Motor neuron (in vitro differentiated cells): ENCODE measurements around the gene IL23A. TPM values are rescaled to one million over a fixed set of nuclear protein-coding genes. Genes with fewer than 3 reads are reported as not detected.
A peak's percentile ranks its signal among the peaks of the same experiment; 100 is the strongest.
"Not testable (repeated sequence)": the region's sequence is repeated elsewhere in the genome, so short reads cannot be mapped to it uniquely, and the experiment has no call there.

Experiments
- ATAC-seq, 8 experiments: fragments of 200-7000 bp; cut with Tn5 transposase; replicated peaks in 6 of 8; 2 replicates each; pipeline ENCODE4 v1.8.0; 2021; ENCODE audit warnings: mild to moderate bottlenecking in 8 of 8, moderate library complexity in 8 of 8
- H3K27ac ChIP-seq, 2 donors: fragments of 250-450 bp; sonication (Bioruptor Pico); 2 replicates each; pipeline ENCODE4 v1.9.0; 2021; ENCODE audit warnings: antibody characterized with exemption in 2 of 2, mild to moderate bottlenecking in 2 of 2, moderate library complexity in 1 of 2
- H3K4me1 ChIP-seq, 2 donors: fragments of 250-450 bp; sonication (Bioruptor Pico); replicated peaks in 1 of 2; 2 replicates each; pipeline ENCODE4 v1.6.1; 2021; ENCODE audit warnings: antibody characterized with exemption in 2 of 2, mild to moderate bottlenecking in 2 of 2, moderate library complexity in 1 of 2
- H3K4me3 ChIP-seq, 5 donors: fragments of 250-450 bp; sonication (Bioruptor Pico); 2 replicates each; pipeline ENCODE4 v1.9.0; 2021; ENCODE audit warnings: antibody characterized with exemption in 5 of 5, mild to moderate bottlenecking in 5 of 5, moderate library complexity in 4 of 5
- WGBS, 10 experiments: fragments of 450-650 bp; shearing (Covaris generic); methylation state at CpG; one replicate each; pipeline ENCODE4 v1.0.0; 2022; 5-methylcytosine and 5-hydroxymethylcytosine counted together
- in situ Hi-C, 9 experiments: fragments of 400-800 bp; cut with MboI; loops; one replicate each; pipeline ENCODE4 v1.15.0; 2021; ENCODE audit warnings: low sequenced_read_pairs in 9 of 9, low pct_unique_long_range_greater_than_20kb in 2 of 9; ENCODE audit not compliant: unreplicated experiment in 9 of 9
- total RNA-seq, 8 experiments: library from RNA; unstranded; fragments of 300-600 nt; gene quantifications; 2 replicates each; pipeline versions ENCODE4 v1.2.3 to v1.2.4, GENCODE V29; 2022

The IL23A gene
- total RNA-seq, 8 experiments from 2014 or later: 0.28 to 3.8 (median 1.1) TPM

GRCh38 chr12:56333197-56333678 lies 5.4 kb upstream of the IL23A start:
- H3K4me3 ChIP-seq: peak overlapping the region; percentile 42 to 66 (median 56)
- ATAC-seq: no peak
- peak overlapping the region; percentile 63 to 86 for H3K27ac ChIP-seq
- peaks cover 8 to 12% of the 10 kb centered on the region in 2 donors for H3K4me1 ChIP-seq
- in situ Hi-C loops: no loop called here
- WGBS, 10 experiments: 0% methylated on average over 2 of the region's 8 CpGs; no CpG with 5 or more reads in 8 of the 10 experiments

GRCh38 chr12:56333679-56334489 lies 4.8 kb upstream of the IL23A start, which contains the start of gene PAN2:
Gene PAN2, minus strand, starts transcription at chr12:56334000. Its CDS starts 906 bp downstream, at chr12:56333094.
- in situ Hi-C loops: no loop called here
- H3K4me3 ChIP-seq: peak within 1 kb of the TSS; percentile 42 to 66 (median 56)
- H3K27ac ChIP-seq: peak within 1 kb of the TSS; percentile 63 to 86
- peaks cover 8 to 12% of the 10 kb centered on the region in 2 donors for H3K4me1 ChIP-seq
- WGBS, 10 experiments: 0 to 6% (median 0%) methylated on average over 1 to 27 of the region's 45 CpGs
- ATAC-seq: peak; percentile 86 to 99 (median 99)

- ATAC-seq: no peak
- in situ Hi-C loops: no loop called here
- Histone ChIP-seq H3K4me1 (peaks cover 8 to 12% of the 10 kb centered on the region in 2 donors), H3K27ac (peak overlapping the region; percentile 19 to 86), H3K4me3 (peak overlapping the region; percentile 42 to 66 (median 56))
- 0 to 83% (median 0%) methylated on average over 1 to 5 of the region's 6 CpGs; no CpG with 5 or more reads in 3 of the 10 experiments for WGBS, 10 experiments
Observed at GRCh38 chr12:56334490-56334793, 4.2 kb upstream of the IL23A start.

- 83 to 100% (median 100%) methylated on average over 1 to 6 of the region's 8 CpGs; no CpG with 5 or more reads in 1 of the 10 experiments for WGBS, 10 experiments
- H3K4me3 ChIP-seq, in situ Hi-C loops, ATAC-seq, H3K27ac ChIP-seq: not testable (repeated sequence)
- H3K4me1 ChIP-seq: peaks cover 8 to 12% of the 10 kb centered on the region in 2 donors
Observed at GRCh38 chr12:56335527-56335926, 3.2 kb upstream of the IL23A start.

GRCh38 chr12:56336361-56337167 lies 2.1 kb upstream of the IL23A start:
- no peak for ATAC-seq
- no peak overlapping the region for H3K27ac ChIP-seq
- in situ Hi-C loops: no loop called here
- H3K4me3 ChIP-seq: no peak overlapping the region
- 17 to 98% (median 83%) methylated on average over 1 to 6 of the region's 9 CpGs; no CpG with 5 or more reads in 1 of the 10 experiments for WGBS, 10 experiments
- peaks cover 8 to 12% of the 10 kb centered on the region in 2 donors for H3K4me1 ChIP-seq

GRCh38 chr12:56337753-56338251 lies 882 bp upstream of the IL23A start:
- no peak overlapping the region for H3K27ac ChIP-seq
- peaks cover 5 to 8% of the 10 kb centered on the region in 2 donors for H3K4me1 ChIP-seq
- ATAC-seq: no peak
- WGBS, 10 experiments: 0 to 100% (median 79%) methylated on average over 1 to 6 of the region's 8 CpGs; no CpG with 5 or more reads in 2 of the 10 experiments
- H3K4me3 ChIP-seq: no peak overlapping the region
- in situ Hi-C loops: no loop called here

- WGBS, 10 experiments: 67 to 100% (median 83%) methylated on average over 1 of the region's 1 CpG; no CpG with 5 or more reads in 7 of the 10 experiments
Observed at GRCh38 chr12:56339158-56339422, 406 bp downstream of the IL23A start.

GRCh38 chr12:56341616-56342015 lies 2.9 kb downstream of the IL23A start:
- Histone ChIP-seq H3K27ac (no peak overlapping the region), H3K4me1 (no peaks in the 10 kb centered on the region), H3K4me3 (no peak overlapping the region)
- in situ Hi-C loops: no loop called here
- 71 to 86% (median 75%) methylated on average over 1 of the region's 1 CpG; no CpG with 5 or more reads in 7 of the 10 experiments for WGBS, 10 experiments
- no peak for ATAC-seq

More at GRCh38 chr12:56339158-56339422, 406 bp downstream of the IL23A start:
- in situ Hi-C loops: no loop called here
- H3K4me1 ChIP-seq: peaks cover 0 to 5% of the 10 kb centered on the region in 2 donors
- no peak overlapping the region for H3K27ac ChIP-seq
- H3K4me3 ChIP-seq: no peak overlapping the region
- no peak for ATAC-seq

- ATAC-seq, H3K4me3 ChIP-seq, H3K4me1 ChIP-seq, in situ Hi-C loops, H3K27ac ChIP-seq: not testable (repeated sequence)
- WGBS, 10 experiments: 75 to 100% (median 100%) methylated on average over 1 to 2 of the region's 2 CpGs; no CpG with 5 or more reads in 4 of the 10 experiments
Observed at GRCh38 chr12:56342290-56342689, 3.6 kb downstream of the IL23A start.

- WGBS, 10 experiments: 60 to 100% methylated on average over 1 of the region's 7 CpGs; no CpG with 5 or more reads in 8 of the 10 experiments
- Histone ChIP-seq H3K4me1 (no peaks in the 10 kb centered on the region), H3K27ac (no peak overlapping the region), H3K4me3 (no peak overlapping the region)
- in situ Hi-C loops: no loop called here
- ATAC-seq: peak in 5 of 8 experiments; percentile 4 to 62 (median 22)
Observed at GRCh38 chr12:56346675-56347074, 8.0 kb downstream of the IL23A start.

- ATAC-seq, in situ Hi-C loops, H3K27ac ChIP-seq, H3K4me3 ChIP-seq, H3K4me1 ChIP-seq: not testable (repeated sequence)
- 80 to 96% (median 90%) methylated on average over 1 to 4 of the region's 9 CpGs; no CpG with 5 or more reads in 5 of the 10 experiments for WGBS, 10 experiments
Observed at GRCh38 chr12:56347255-56347654, 8.6 kb downstream of the IL23A start.

GRCh38 chr12:56348776-56349175 lies 10.1 kb downstream of the IL23A start:
- in situ Hi-C loops: no loop called here
- H3K4me3 ChIP-seq: no peak overlapping the region
- no peak overlapping the region for H3K27ac ChIP-seq
- no peak for ATAC-seq
- WGBS, 10 experiments: 14 to 100% (median 100%) methylated on average over 1 to 3 of the region's 5 CpGs; no CpG with 5 or more reads in 5 of the 10 experiments
- no peaks in the 10 kb centered on the region for H3K4me1 ChIP-seq

- Histone ChIP-seq H3K4me1 (no peaks in the 10 kb centered on the region), H3K27ac (no peak overlapping the region), H3K4me3 (no peak overlapping the region)
- WGBS, 10 experiments: 46 to 100% (median 100%) methylated on average over 1 to 2 of the region's 2 CpGs; no CpG with 5 or more reads in 5 of the 10 experiments
- in situ Hi-C loops: loop anchor here in 2 of 9 experiments (25.0 kb wide), 1 partner anchor 112 kb away; the partner anchor contains the start of genes MIP (in 2 of the 2) and SPRYD4 (in 2 of the 2)
- ATAC-seq: no peak
Observed at GRCh38 chr12:56350662-56351061, 12.0 kb downstream of the IL23A start.
